Choroid plexus epithelial cell (primary cell): ENCODE data around the gene TRMT6.

ENCODE experiments used
- DNase-seq: peaks from one replicate; pipeline ENCODE4 v3.0.0-alpha.2; 2010; ENCODE audit warnings: low read depth
- H3K4me3 ChIP-seq: 2 replicates; pipeline ENCODE4 v1.5.1; 2011; ENCODE audit warnings: low read depth, mild to moderate bottlenecking, control low read depth, low read length, moderate library complexity
- CTCF ChIP-seq: conservative IDR thresholded peaks from 2 replicates; pipeline ENCODE4 v1.5.1; 2011; ENCODE audit warnings: low read depth, mild to moderate bottlenecking, control low read depth, inconsistent platforms, low read length, moderate library complexity

TRMT6 gene

DNA sequence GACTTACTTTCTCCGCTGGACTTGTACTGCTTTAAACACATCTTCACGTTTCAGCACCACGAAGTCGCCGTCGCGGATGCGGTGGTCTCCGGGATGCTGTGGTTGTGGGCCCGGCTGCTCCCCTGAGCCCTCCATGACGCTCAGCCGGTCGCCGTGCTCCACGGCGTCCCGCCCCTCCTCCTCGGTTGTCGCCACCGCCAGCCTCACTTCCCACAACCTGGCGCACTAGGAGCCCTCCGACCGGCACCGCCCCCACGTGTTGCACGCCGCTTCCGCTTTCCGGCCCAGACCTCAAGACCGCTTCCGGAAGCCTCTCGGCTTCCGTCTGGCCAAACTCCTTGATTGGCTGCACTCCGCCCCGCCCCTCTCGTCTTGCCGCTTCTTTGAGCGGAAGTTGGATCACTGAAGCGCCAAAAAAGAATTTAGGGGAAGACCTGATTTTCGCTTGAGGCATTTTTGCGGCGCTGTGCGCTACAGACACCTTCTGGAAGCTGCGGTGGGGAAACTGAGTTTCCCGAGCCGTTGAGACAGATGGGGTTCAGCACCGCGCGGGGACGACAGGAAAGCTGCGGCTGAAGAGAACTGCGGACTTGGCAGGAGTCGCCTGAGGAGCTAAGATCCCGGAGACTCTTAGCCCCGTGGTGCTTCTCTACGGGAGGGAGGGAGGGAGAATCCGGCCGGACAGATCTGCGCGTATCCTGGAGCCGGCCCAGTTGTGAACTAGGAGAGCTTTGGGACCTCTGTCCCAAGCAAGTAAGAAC lies at the start of gene TRMT6, which contains the start of gene MCM8:
TRMT6 (minus strand) TSS at position 263 of the 761 bp plus-strand sequence; CDS start at position 135, 128 bp downstream.
MCM8 (plus strand) TSS at position 382 of the 761 bp plus-strand sequence. CDS start 1,364 bp downstream, outside the sequence.
- peak; percentile 96 for DNase-seq
- H3K4me3 ChIP-seq, result peak within 1 kb of the TSS; percentile 84
- TF ChIP-seq CTCF, result no peak

- no peak overlapping the region for H3K4me3 ChIP-seq
- no peak for DNase-seq
- no peak for TF ChIP-seq CTCF
These were observed 49.5 kb upstream of the TRMT6 start for GRCh38 chr20:5999783-6000182.

GRCh38 chr20:5996765-5997164 lies 46.4 kb upstream of the TRMT6 start:
- no peak for TF ChIP-seq CTCF
- no peak overlapping the region for H3K4me3 ChIP-seq
- DNase-seq, result no peak

- no peak overlapping the region for H3K4me3 ChIP-seq
- TF ChIP-seq CTCF, result no peak
- peak; percentile 52 for DNase-seq
These were observed 41.5 kb upstream of the TRMT6 start for GRCh38 chr20:5991623-5992441.

- no peak overlapping the region for H3K4me3 ChIP-seq
- no peak for TF ChIP-seq CTCF
- DNase-seq, result no peak
These were observed 40.6 kb upstream of the TRMT6 start for GRCh38 chr20:5990946-5991345.

- no peak for TF ChIP-seq CTCF
- no peak for DNase-seq
- H3K4me3 ChIP-seq, result no peak overlapping the region
These were observed 39.2 kb upstream of the TRMT6 start for GRCh38 chr20:5989539-5989938.
